H1 (cell line): ENCODE data around the gene SCAMP5. TPM values are rescaled to one million over a fixed set of nuclear protein-coding genes. Genes with fewer than 3 reads are reported as not detected.

Source experiments
- CTCF ChIA-PET: fragments of 300-600 bp; sonication (Branson Sonifier 250); formaldehyde crosslinking; loops from one replicate; lab custom pipeline; 2021; ENCODE audit not compliant: partially characterized antibody; lab: Charles Lee
- POLR2A ChIA-PET: fragments of 300-600 bp; sonication (Branson Sonifier 250); formaldehyde crosslinking; loops from one replicate; lab custom pipeline; 2021; ENCODE audit warnings: inconsistent platforms; ENCODE audit not compliant: partially characterized antibody; lab: Charles Lee
- DNase-seq, 2 experiments: peaks; one replicate each; pipeline versions ENCODE4 v3.0.0 to v3.0.0-alpha.2; 2010 to 2022; ENCODE audit warnings: low spot score in 2 of 2, low read depth in 1 of 2, mixed read lengths in 1 of 2
- FAIRE-seq: peaks from 2 replicates; lab custom pipeline; 2011; peaks lifted over from hg19 to GRCh38; lab: Jason Lieb, UNC
- H2AFZ ChIP-seq: 2 replicates; pipeline ENCODE4 v1.8.1; 2012; ENCODE audit warnings: low read length, inconsistent platforms
- H2AK5ac ChIP-seq: 2 replicates; pipeline ENCODE4 v1.6.1; 2013; ENCODE audit warnings: low read depth, low read length
- H2BK120ac ChIP-seq: replicated peaks from 2 replicates; pipeline ENCODE3; 2013; ENCODE audit warnings: low read depth, low read length, inconsistent platforms
- H2BK12ac ChIP-seq: 2 replicates; pipeline ENCODE4 v1.6.1; 2013; ENCODE audit warnings: low read depth, low read length
- H2BK15ac ChIP-seq: 2 replicates; pipeline ENCODE4 v1.6.1; 2013; ENCODE audit warnings: low read length
- H2BK20ac ChIP-seq: 2 replicates; pipeline ENCODE4 v1.6.1; 2013; ENCODE audit warnings: low read length
- H2BK5ac ChIP-seq: 2 replicates; pipeline ENCODE4 v1.6.1; 2013; ENCODE audit warnings: low read depth, low read length
- H3K14ac ChIP-seq: 2 replicates; pipeline ENCODE4 v1.6.1; 2013; ENCODE audit warnings: inconsistent platforms; ENCODE audit not compliant: insufficient read length
- H3K18ac ChIP-seq: 2 replicates; pipeline ENCODE4 v1.6.1; 2013; ENCODE audit warnings: low read length; ENCODE audit errors: extremely low read depth
- H3K23ac ChIP-seq: 2 replicates; pipeline ENCODE4 v1.6.1; 2013; ENCODE audit warnings: inconsistent platforms; ENCODE audit not compliant: insufficient read length
- H3K23me2 ChIP-seq: 2 replicates; pipeline ENCODE4 v1.6.1; 2013; ENCODE audit warnings: low read depth, low read length
- H3K27ac ChIP-seq: 2 replicates; pipeline ENCODE4 v1.6.1; 2011; ENCODE audit warnings: low read depth, low read length, inconsistent platforms
- H3K27me3 ChIP-seq, 4 experiments: replicated peaks in 1 of 4; 1 replicate in 1 of 4; 2 replicates in 3 of 4; pipeline versions ENCODE4 v1.6.1 to v1.8.1; 2011 to 2013; ENCODE audit warnings: low read length in 3 of 4, mild to moderate bottlenecking in 3 of 4, inconsistent platforms in 2 of 4, mixed read lengths in 2 of 4, moderate library complexity in 1 of 4; ENCODE audit not compliant: control insufficient read depth in 3 of 4, insufficient read depth in 3 of 4; ENCODE audit errors: extremely low read depth in 1 of 4
- H3K36me3 ChIP-seq, 4 experiments: 2 replicates each; pipeline versions ENCODE4 v1.6.1 to v1.8.1; 2011 to 2013; ENCODE audit warnings: mild to moderate bottlenecking in 4 of 4, low read length in 3 of 4, moderate library complexity in 2 of 4, control low read depth in 1 of 4, inconsistent platforms in 1 of 4; ENCODE audit not compliant: insufficient read depth in 4 of 4, control insufficient read depth in 2 of 4
- H3K4ac ChIP-seq: replicated peaks from 2 replicates; pipeline ENCODE3; 2013; ENCODE audit warnings: low read length, low read depth, mixed read lengths, inconsistent platforms; ENCODE audit not compliant: insufficient read length
- H3K4me1 ChIP-seq, 4 experiments: replicated peaks in 1 of 4; 1 replicate in 1 of 4; 2 replicates in 3 of 4; pipeline versions ENCODE4 v1.6.1 to v1.8.1; 2011 to 2013; ENCODE audit warnings: low read length in 3 of 4, inconsistent platforms in 2 of 4, mixed read lengths in 1 of 4; ENCODE audit not compliant: insufficient read depth in 4 of 4, control insufficient read depth in 3 of 4
- H3K4me2 ChIP-seq, 2 experiments: 2 replicates each; pipeline versions ENCODE4 v1.6.1 to v1.8.1; 2011 to 2013; ENCODE audit warnings: low read depth in 2 of 2, low read length in 2 of 2, control low read depth in 1 of 2, inconsistent platforms in 1 of 2, mild to moderate bottlenecking in 1 of 2; ENCODE audit not compliant: insufficient read depth in 1 of 2
- H3K4me3 ChIP-seq, 4 experiments: fragments of 200-600, 300-600 bp in 1 of 4; sonication (generic), shearing (Covaris generic), sonication (Bioruptor Twin) in 1 of 4; 2 replicates each; pipeline versions ENCODE4 v1.5.1 to v1.8.1; 2011 to 2016; ENCODE audit warnings: low read length in 4 of 4, low read depth in 3 of 4, control low read depth in 2 of 4, inconsistent platforms in 2 of 4, mild to moderate bottlenecking in 2 of 4, mixed read lengths in 1 of 4, moderate library complexity in 1 of 4; ENCODE audit not compliant: insufficient read depth in 2 of 4; ENCODE audit errors: extremely low read depth in 1 of 4
- H3K56ac ChIP-seq: replicated peaks from 2 replicates; pipeline ENCODE3; 2013; ENCODE audit warnings: low read depth, mild to moderate bottlenecking, mixed read lengths, low read length, inconsistent platforms; ENCODE audit not compliant: insufficient read length
- H3K79me1 ChIP-seq: 2 replicates; pipeline ENCODE4 v1.6.1; 2013; ENCODE audit warnings: low read depth, low read length, control low read depth
- H3K79me2 ChIP-seq, 2 experiments: 2 replicates each; pipeline versions ENCODE4 v1.6.1 to v1.8.1; 2012 to 2013; ENCODE audit warnings: low read length in 2 of 2, mild to moderate bottlenecking in 2 of 2, inconsistent platforms in 1 of 2; ENCODE audit not compliant: insufficient read depth in 2 of 2, control insufficient read depth in 1 of 2
- H3K9ac ChIP-seq, 4 experiments: replicated peaks in 1 of 4; 1 replicate in 1 of 4; 2 replicates in 3 of 4; pipeline versions ENCODE4 v1.6.1 to v1.8.1; 2011 to 2013; ENCODE audit warnings: low read depth in 3 of 4, low read length in 3 of 4, control low read depth in 2 of 4, mild to moderate bottlenecking in 2 of 4, moderate library complexity in 2 of 4, inconsistent platforms in 1 of 4; ENCODE audit errors: extremely low read depth in 1 of 4
- H3K9me3 ChIP-seq, 2 experiments: 2 replicates each; pipeline versions ENCODE4 v1.6.1 to v1.8.1; 2012 to 2013; ENCODE audit warnings: mild to moderate bottlenecking in 2 of 2, moderate library complexity in 2 of 2, control low read depth in 1 of 2, inconsistent platforms in 1 of 2, low read depth in 1 of 2, low read length in 1 of 2, mixed read lengths in 1 of 2; ENCODE audit not compliant: insufficient read depth in 2 of 2
- H4K20me1 ChIP-seq, 2 experiments: replicated peaks in 1 of 2; 2 replicates each; pipeline versions ENCODE3 to v1.8.1; 2011 to 2013; ENCODE audit warnings: inconsistent platforms in 2 of 2, low read length in 2 of 2, mild to moderate bottlenecking in 1 of 2; ENCODE audit not compliant: insufficient read depth in 2 of 2, control insufficient read depth in 1 of 2
- H4K5ac ChIP-seq: 2 replicates; pipeline ENCODE4 v1.6.1; 2013; ENCODE audit warnings: low read length, low read depth, mixed read lengths, inconsistent platforms; ENCODE audit not compliant: insufficient read length
- H4K8ac ChIP-seq: 2 replicates; pipeline ENCODE4 v1.8.0; 2013; ENCODE audit warnings: mild to moderate bottlenecking, moderate library complexity, low read length, inconsistent platforms; ENCODE audit not compliant: insufficient read depth; ENCODE audit errors: extremely low read depth
- H4K91ac ChIP-seq: replicated peaks from 2 replicates; pipeline ENCODE3; 2013; ENCODE audit warnings: low read length, mixed read lengths, inconsistent platforms; ENCODE audit not compliant: insufficient read length
- WGBS, 2 experiments: shearing (Covaris generic) in 1 of 2; methylation state at CpG; one replicate each; pipeline versions ENCODE4 v1.1.6 to v1.1.7; 2013 to 2015; ENCODE audit warnings: low lambda C conversion rate in 2 of 2, mixed read lengths in 2 of 2, inconsistent platforms in 1 of 2, low coverage in 1 of 2, missing lambda C conversion rate in 1 of 2; ENCODE audit not compliant: insufficient replicate concordance in 2 of 2, insufficient coverage in 1 of 2, insufficient read length in 1 of 2; ENCODE audit errors: extremely low coverage in 1 of 2, missing lambda C conversion rate in 1 of 2; 5-methylcytosine and 5-hydroxymethylcytosine counted together
- polyA plus RNA-seq, 7 experiments: library from polyadenylated mRNA; depleted of rRNA in 3 of 7; stranded (reverse) in 5 of 7; unstranded in 2 of 7; fragments of >200 nt in 5 of 7; fragments of 200-250 nt in 2 of 7; gene quantifications; 1 replicate in 5 of 7; 2 replicates in 1 of 7; 4 replicates in 1 of 7; pipeline versions ENCODE4 v1.2.1 to v1.2.3, GENCODE V29; 2011 to 2013; ENCODE audit warnings: missing spikeins in 2 of 7, mixed read lengths in 2 of 7
- total RNA-seq: library from RNA; stranded (reverse); fragmentation: NEBNext Ultra II Directional; extraction: Animal tissue kit (Norgen Biotek cat#: 25700); gene quantifications from 2 replicates; pipeline ENCODE4 v1.2.1, GENCODE V29; 2021

The SCAMP5 gene
- total and polyA plus RNA-seq, 2 of the 8 experiments (the other 6 are each of a cell fraction or from before 2014, with no cell fraction given) = 55.4 to 94.7 TPM

DNA sequence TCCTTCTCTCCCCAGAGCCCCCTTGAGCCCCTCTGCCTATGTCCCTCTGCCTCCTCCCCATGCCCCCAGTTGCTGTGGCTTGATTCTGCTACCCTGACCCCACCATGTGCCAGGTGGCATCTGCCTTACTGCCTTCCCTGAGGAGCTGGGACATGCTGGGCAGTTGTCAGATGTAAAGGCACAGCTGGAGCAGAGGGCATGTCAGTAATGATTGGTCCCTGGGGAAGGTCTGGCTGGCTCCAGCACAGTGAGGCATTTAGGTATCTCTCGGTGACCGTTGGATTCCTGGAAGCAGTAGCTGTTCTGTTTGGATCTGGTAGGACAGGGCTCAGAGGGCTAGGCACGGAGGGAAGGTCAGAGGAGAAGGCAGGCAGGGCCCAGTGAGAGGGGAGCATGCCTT is 24.6 kb downstream of the SCAMP5 start:
- no peak for FAIRE-seq
- H3K36me3 ChIP-seq = peaks cover 0 to 11% (median 4%) of the 10 kb centered on the region in 4 experiments; a peak in 4 of 8 replicates
- H3K79me1 ChIP-seq = no peaks in the 10 kb centered on the region
- H2AFZ ChIP-seq = no peak overlapping the region
- no peak overlapping the region for H2BK20ac ChIP-seq
- POLR2A ChIA-PET = interaction anchor here (1.0 kb wide), 1 partner anchor 125 kb away, joined by 3 read pairs; no protein-coding TSS in a partner anchor
- no peak overlapping the region for H3K56ac ChIP-seq
- peaks cover 0 to 2% of the 10 kb centered on the region in 2 experiments for H4K20me1 ChIP-seq
- H3K27me3 ChIP-seq = no peaks in the 10 kb centered on the region
- H3K9me3 ChIP-seq = no peaks in the 10 kb centered on the region
- H3K4ac ChIP-seq = no peak overlapping the region
- H4K8ac ChIP-seq = no peak overlapping the region
- H3K14ac ChIP-seq = no peak overlapping the region
- H3K18ac ChIP-seq = no peak overlapping the region
- no peak overlapping the region for H2BK12ac ChIP-seq
- no peak overlapping the region for H2AK5ac ChIP-seq
- H4K91ac ChIP-seq = no peak overlapping the region
- no peaks in the 10 kb centered on the region; a peak in 1 of 7 replicates for H3K4me1 ChIP-seq
- no peak overlapping the region for H3K23ac ChIP-seq
- H2BK15ac ChIP-seq = no peak overlapping the region
- no peak for DNase-seq
- H3K79me2 ChIP-seq = peaks cover 0 to 11% of the 10 kb centered on the region in 2 experiments; a peak in 2 of 4 replicates
- no peak overlapping the region for H3K9ac ChIP-seq
- no peak overlapping the region for H3K4me2 ChIP-seq
- H3K27ac ChIP-seq = no peak overlapping the region
- WGBS, 2 experiments = 88% methylated on average over 3 of the region's 3 CpGs; no CpG with 5 or more reads in 1 of the 2 experiments
- 0 out of 2 replicates have a peak, but pooled peaks cover 3% of the 10 kb centered on the region for H3K23me2 ChIP-seq
- no peak overlapping the region; the same call in 1 of the 2 replicates for H2BK5ac ChIP-seq
- H3K4me3 ChIP-seq = no peak overlapping the region
- CTCF ChIA-PET = interaction anchor here (0.5 to 3.4 kb wide), 5 partner anchors 9 to 189 kb away, joined by 3 to 13 read pairs (median 4); no protein-coding TSS in a partner anchor
- no peak overlapping the region for H4K5ac ChIP-seq
- no peak overlapping the region for H2BK120ac ChIP-seq
